ENCODE results near the gene CCS.
"Not testable (repeated sequence)": the region's sequence is repeated elsewhere in the genome, so short reads cannot be mapped to it uniquely, and the experiment has no call there.

CCS gene

GRCh38 chr11:66592457-66593302 is at the start of gene CCS, which contains the start of gene CCDC87:
Gene CCS (plus strand): TSS chr11:66593185. CDS start chr11:66593262, 77 bp downstream.
Gene CCDC87 (minus strand): TSS chr11:66593063. CDS start chr11:66593015, 48 bp downstream.
- peak; percentile 97 for DNase-seq

GRCh38 chr11:66543263-66544107 is 49.5 kb upstream of the CCS start:
- DNase-seq = peak; percentile 23

GRCh38 chr11:66544952-66545351 is 48.0 kb upstream of the CCS start:
- DNase-seq = not testable (repeated sequence)

GRCh38 chr11:66545701-66546367 is 47.2 kb upstream of the CCS start, which contains the start of gene ZDHHC24:
Gene ZDHHC24 (minus strand): TSS chr11:66546048. CDS start chr11:66546003, 45 bp downstream.
- peak; percentile 89 for DNase-seq

GRCh38 chr11:66546368-66546965 is 46.5 kb upstream of the CCS start, which contains the start of gene ACTN3:
Gene ACTN3 (plus strand): TSS chr11:66546903. CDS start chr11:66546938, 35 bp downstream.
- DNase-seq = no peak

GRCh38 chr11:66546966-66547661 is 45.9 kb upstream of the CCS start:
- DNase-seq = no peak

- no peak for DNase-seq
Observed at GRCh38 chr11:66547662-66548009, 45.3 kb upstream of the CCS start.

- no peak for DNase-seq
Observed at GRCh38 chr11:66548041-66548440, 44.9 kb upstream of the CCS start.

GRCh38 chr11:66548774-66549630 is 44.0 kb upstream of the CCS start:
- DNase-seq = no peak

GRCh38 chr11:66549696-66550095 is 43.3 kb upstream of the CCS start:
- no peak for DNase-seq

- no peak for DNase-seq
Observed at GRCh38 chr11:66550887-66551286, 42.1 kb upstream of the CCS start.

- DNase-seq = no peak
Observed at GRCh38 chr11:66554602-66555001, 38.4 kb upstream of the CCS start.

GRCh38 chr11:66555416-66555815 is 37.6 kb upstream of the CCS start:
- DNase-seq = no peak

GRCh38 chr11:66556086-66556485 is 36.9 kb upstream of the CCS start:
- DNase-seq = no peak

GRCh38 chr11:66557733-66558326 is 35.2 kb upstream of the CCS start:
- no peak for DNase-seq

GRCh38 chr11:66559142-66559865 is 33.7 kb upstream of the CCS start:
- DNase-seq = peak; percentile 9

- no peak for DNase-seq
Observed at GRCh38 chr11:66559866-66560676, 32.9 kb upstream of the CCS start.

- DNase-seq = no peak
Observed at GRCh38 chr11:66561178-66561974, 31.6 kb upstream of the CCS start.

All from stimulated activated naive CD4-positive, alpha-beta T cell treated with Interleukin-2 at 50 U/mL for 16 hours (primary cell).